ENCODE data around the gene GZMH. TPM values are rescaled to one million over a fixed set of nuclear protein-coding genes. Genes with fewer than 3 reads are reported as not detected.

Gene GZMH
- total and polyA plus RNA-seq, 2 donors (not counting 3 experiments of a cell fraction or from before 2014, with no cell fraction given), result not detected

GRCh38 chr14:24613241-24613640 lies 3.8 kb upstream of the GZMH start:
- Histone ChIP-seq H3K27me3 (ENCODE audit: control insufficient read depth in 2 of 2, insufficient read depth in 2 of 2, low read length in 2 of 2) (no peaks in the 10 kb centered on the region), H3K27ac (ENCODE audit: insufficient read depth, low read depth, low read length) (no peak overlapping the region), H3K4me2 (ENCODE audit: insufficient read depth, low read length) (no peak overlapping the region), H3K9me1 (replicated peaks; ENCODE audit: control insufficient read depth, extremely low read depth, insufficient read depth, low read length) (no peaks in the 10 kb centered on the region), H2AFZ (ENCODE audit: low read depth, low read length) (no peak overlapping the region), H4K20me1 (replicated peaks; ENCODE audit: control insufficient read depth, extremely low read depth, insufficient read depth, low read length) (no peaks in the 10 kb centered on the region), H3K36me3 (ENCODE audit: control insufficient read depth in 2 of 2, extremely low read depth in 1 of 2, insufficient read depth in 2 of 2, low read length in 2 of 2) (no peaks in the 10 kb centered on the region), H3K9me3 (replicated peaks; ENCODE audit: control insufficient read depth, insufficient read depth, low read length) (no peaks in the 10 kb centered on the region), H3K4me1 (ENCODE audit: control insufficient read depth, extremely low read depth, insufficient read depth, low read length) (no peaks in the 10 kb centered on the region), H3K79me2 (ENCODE audit: control insufficient read depth, insufficient read depth, low read length) (no peaks in the 10 kb centered on the region), H3K4me3 (replicated peaks in 1 of 3; ENCODE audit: insufficient read depth in 1 of 3, low read depth in 1 of 3, low read length in 3 of 3) (no peak overlapping the region), H3K9ac (replicated peaks; ENCODE audit: extremely low read depth, insufficient read depth, low read length) (no peak overlapping the region)
- POLR2A ChIA-PET, result no interaction called here
- TF ChIP-seq POLR2AphosphoS5 (IDR thresholded peaks at IDR 0.05; ENCODE audit: insufficient read depth, low read depth, low read length) (no peak), MAX (IDR thresholded peaks at IDR 0.05; ENCODE audit: insufficient read depth, insufficient read length) (no peak), POLR2A (IDR thresholded peaks at IDR 0.05; ENCODE audit: low read depth, low read length) (no peak), MYC (IDR thresholded peaks at IDR 0.05; ENCODE audit: low read depth, low read length) (no peak), JUN (IDR thresholded peaks at IDR 0.05; ENCODE audit: borderline replicate concordance, insufficient read depth, insufficient read length, low read depth) (no peak), GATA2 (IDR thresholded peaks at IDR 0.05; ENCODE audit: insufficient read depth, insufficient read length, low read depth, low read length) (no peak), FOS (IDR thresholded peaks at IDR 0.05; ENCODE audit: borderline replicate concordance, insufficient read depth, low read length) (no peak), EZH2 (IDR thresholded peaks at IDR 0.05; ENCODE audit: borderline replicate concordance, low read depth, low read length, severe bottlenecking) (no peak)
- TF ChIP-seq, protein P1, sequence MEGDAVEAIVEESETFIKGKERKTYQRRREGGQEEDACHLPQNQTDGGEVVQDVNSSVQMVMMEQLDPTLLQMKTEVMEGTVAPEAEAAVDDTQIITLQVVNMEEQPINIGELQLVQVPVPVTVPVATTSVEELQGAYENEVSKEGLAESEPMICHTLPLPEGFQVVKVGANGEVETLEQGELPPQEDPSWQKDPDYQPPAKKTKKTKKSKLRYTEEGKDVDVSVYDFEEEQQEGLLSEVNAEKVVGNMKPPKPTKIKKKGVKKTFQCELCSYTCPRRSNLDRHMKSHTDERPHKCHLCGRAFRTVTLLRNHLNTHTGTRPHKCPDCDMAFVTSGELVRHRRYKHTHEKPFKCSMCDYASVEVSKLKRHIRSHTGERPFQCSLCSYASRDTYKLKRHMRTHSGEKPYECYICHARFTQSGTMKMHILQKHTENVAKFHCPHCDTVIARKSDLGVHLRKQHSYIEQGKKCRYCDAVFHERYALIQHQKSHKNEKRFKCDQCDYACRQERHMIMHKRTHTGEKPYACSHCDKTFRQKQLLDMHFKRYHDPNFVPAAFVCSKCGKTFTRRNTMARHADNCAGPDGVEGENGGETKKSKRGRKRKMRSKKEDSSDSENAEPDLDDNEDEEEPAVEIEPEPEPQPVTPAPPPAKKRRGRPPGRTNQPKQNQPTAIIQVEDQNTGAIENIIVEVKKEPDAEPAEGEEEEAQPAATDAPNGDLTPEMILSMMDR (IDR thresholded peaks at IDR 0.05; ENCODE audit: extremely low read depth in 1 of 2, insufficient read depth in 1 of 2, low read depth in 1 of 2, low read length in 2 of 2), result no peak
- FAIRE-seq, result no peak
- intact Hi-C loops (cut with micrococcal nuclease), result no loop called here
- DNase-seq (ENCODE audit: low read depth, low spot score), result no peak
- dilution Hi-C loops (cut with MboI; ENCODE audit: extremely low pct_ligation_motif_present, low sequenced_read_pairs), result no loop called here
- CTCF ChIA-PET, result no interaction called here
- BruUV-seq (replicated peaks), result no TSS peak
